CD4-positive, alpha-beta T cell treated with Interleukin-6 for 4 hours (primary cell): ENCODE results near the gene MLH3.
A peak's percentile ranks its signal among the peaks of the same experiment; 100 is the strongest.
"Not testable (repeated sequence)": the region's sequence is repeated elsewhere in the genome, so short reads cannot be mapped to it uniquely, and the experiment has no call there.

Experiments
- DNase-seq: peaks from one replicate; pipeline ENCODE4 v3.0.0-alpha.2; 2020; ENCODE audit warnings: mixed read lengths

MLH3 gene

GRCh38 chr14:75025082-75025481 is 26.2 kb downstream of the MLH3 start:
- DNase-seq = no peak

GRCh38 chr14:75023108-75023507 is 28.2 kb downstream of the MLH3 start:
- no peak for DNase-seq

DNA sequence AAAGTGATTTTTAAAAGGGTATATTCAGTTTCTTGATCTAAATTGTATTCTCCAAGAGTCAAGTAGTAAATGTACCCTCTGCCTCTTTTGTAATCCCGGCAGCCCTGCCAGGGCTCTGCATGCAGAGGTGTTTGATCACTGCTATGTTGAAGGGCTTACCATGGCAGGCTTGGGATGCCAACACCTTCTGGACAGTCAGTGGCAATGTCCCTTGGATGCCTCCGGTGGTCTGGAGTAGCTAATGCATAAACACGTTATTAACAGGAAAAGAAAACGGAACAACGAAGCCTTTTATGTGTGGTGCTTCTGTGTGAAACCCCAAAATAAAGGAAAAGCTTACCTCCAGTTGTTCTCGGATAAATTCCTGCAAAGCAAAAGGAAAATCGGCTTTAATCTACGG is 28.6 kb downstream of the MLH3 start:
- DNase-seq = peak; percentile 10

- DNase-seq = no peak
Measured at GRCh38 chr14:75018694-75019093, 32.6 kb downstream of the MLH3 start.

DNA sequence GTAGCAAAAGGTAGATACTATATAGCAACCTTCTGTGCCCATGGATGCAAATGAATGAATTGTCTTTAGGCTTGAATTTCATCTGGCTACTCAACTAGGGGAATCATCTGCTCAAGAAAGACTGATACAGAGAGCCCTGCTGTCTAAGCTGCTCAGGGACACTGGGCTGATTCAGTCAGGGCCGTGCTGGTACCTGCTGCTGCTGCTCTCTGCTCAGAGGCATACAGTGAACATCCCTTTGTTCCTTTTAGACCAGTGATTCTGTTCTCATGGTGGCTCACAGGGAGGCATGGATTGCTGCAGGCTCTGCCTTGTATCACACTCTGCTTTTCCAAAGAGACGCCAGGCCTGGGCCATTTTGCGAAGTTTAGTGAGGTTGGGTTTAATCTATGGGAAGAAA is 34.5 kb downstream of the MLH3 start:
- DNase-seq = no peak

GRCh38 chr14:75015496-75015895 is 35.8 kb downstream of the MLH3 start:
- no peak for DNase-seq

- DNase-seq = no peak
Measured at GRCh38 chr14:75013290-75013689, 38.0 kb downstream of the MLH3 start.

DNA sequence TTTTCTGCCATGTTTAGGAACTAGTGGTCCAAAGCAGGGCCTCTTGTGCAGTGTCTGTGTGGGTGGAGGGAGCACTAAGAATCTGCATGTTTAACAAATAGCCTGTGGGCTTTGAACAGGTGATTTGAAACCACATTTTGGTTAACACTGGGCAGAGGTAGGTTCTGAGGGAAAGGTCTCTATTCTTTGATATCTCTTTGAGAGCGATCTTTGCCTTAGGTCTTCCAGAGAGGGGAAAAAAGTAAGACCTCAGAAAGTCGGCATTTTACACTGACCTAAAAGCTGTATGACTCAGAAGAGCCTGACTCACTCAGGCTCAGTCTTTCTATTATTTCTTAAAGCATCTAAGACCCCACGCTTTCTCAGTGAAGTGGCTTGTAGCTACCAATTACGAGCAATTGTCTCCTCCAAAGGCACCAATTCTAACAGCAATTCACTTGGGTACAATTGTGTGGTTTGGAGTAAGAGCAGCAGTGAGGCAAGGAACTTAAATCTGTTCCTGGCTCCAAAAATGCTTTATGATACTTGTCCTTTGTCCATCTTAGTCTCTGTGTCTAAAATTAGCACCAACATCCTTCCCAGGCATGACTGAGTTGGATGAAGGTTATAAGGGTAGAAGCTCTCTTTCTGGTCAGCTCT is 39.8 kb downstream of the MLH3 start:
- no peak for DNase-seq

- no peak for DNase-seq
Measured at GRCh38 chr14:75010472-75011093, 40.7 kb downstream of the MLH3 start.

DNA sequence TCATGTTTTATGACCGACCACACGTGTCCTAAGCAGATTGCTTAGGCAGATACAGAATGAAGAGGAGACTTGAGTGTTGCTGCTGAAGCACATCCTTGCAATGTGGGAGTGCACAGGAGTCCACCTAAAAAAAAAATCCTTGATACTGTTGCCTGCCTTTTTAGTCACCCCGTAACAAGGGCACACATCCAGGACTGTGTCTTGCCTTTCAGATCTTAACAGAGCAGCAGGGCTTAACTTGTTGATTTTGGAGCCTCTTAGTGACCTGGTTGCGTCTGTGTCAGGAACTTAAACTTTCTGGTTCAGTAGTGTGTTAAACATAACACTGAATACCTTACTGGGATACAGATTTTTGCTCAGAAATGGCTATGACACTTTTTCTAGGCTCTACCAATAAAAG is 42.1 kb downstream of the MLH3 start:
- no peak for DNase-seq

DNA sequence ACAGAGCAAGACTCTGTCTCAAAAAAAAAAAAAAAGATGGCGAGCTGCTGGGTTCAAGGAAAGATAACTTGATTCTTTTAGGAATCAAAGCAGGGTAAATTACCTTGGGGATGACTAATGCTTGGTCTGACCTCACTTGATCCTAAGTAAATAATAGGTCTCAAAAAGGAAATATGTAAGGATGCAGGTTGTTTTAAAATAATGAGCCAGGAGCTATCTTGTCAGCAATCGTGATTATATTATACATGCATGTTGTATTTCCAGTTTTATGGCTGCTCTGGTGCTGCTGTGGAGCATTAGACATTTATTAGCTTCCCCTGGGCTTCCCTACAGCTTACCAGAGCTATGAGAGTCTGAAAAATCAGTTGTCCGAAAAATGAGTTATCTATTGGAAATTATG is 45.9 kb downstream of the MLH3 start:
- DNase-seq = no peak

GRCh38 chr14:75003250-75004027 is 47.8 kb downstream of the MLH3 start:
- DNase-seq = no peak

- peak; percentile 99 for DNase-seq
Measured at GRCh38 chr14:75002392-75003249, 48.6 kb downstream of the MLH3 start, which contains the start of gene EIF2B2. TSS of gene EIF2B2 (plus strand) at chr14:75002921. CDS start at chr14:75002991, 70 bp downstream.

- no peak for DNase-seq
Measured at GRCh38 chr14:75001899-75002298, 49.4 kb downstream of the MLH3 start.

GRCh38 chr14:75001261-75001660 is 50.0 kb downstream of the MLH3 start:
- no peak for DNase-seq

- not testable (repeated sequence) for DNase-seq
Measured at GRCh38 chr14:74995781-74996180, 55.5 kb downstream of the MLH3 start.

DNA sequence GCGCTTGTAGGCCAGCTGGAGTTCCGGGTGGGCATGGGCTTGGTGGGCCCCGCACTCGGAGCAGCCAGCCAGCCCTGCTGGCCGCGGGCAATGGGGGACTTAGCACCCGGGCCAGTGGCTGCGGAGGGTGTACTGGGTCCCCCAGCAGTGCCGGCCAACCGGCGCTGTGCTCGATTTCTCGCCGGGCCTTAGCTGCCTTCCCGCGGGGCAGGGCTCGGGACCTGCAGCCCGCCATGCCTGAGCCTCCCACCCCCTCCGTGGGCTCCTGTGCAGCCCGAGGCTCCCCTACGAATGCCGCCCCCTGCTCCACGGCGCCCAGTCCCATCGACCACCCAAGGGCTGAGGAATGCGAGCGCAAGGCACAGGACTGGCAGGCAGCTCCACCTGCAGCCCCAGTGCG is 57.1 kb downstream of the MLH3 start:
- not testable (repeated sequence) for DNase-seq

DNA sequence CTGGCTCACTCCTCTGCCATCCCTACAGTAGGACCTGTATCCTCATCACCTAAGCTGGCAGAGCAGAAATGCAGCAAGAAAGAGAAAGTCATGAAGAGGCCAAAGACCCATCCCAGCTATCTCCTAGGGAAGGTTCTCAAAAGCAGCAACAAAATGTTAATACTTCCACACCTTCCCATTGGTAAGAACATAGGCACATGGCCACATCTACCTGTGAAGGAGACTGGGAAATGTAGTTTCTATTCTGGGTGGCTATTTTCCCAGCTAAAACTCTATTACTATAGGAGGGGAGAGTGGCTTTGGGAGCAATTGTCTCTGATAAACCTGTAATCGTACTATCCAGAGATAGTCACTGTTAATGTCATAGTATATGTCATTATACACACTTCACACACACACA is 62.3 kb downstream of the MLH3 start:
- DNase-seq = no peak

DNA sequence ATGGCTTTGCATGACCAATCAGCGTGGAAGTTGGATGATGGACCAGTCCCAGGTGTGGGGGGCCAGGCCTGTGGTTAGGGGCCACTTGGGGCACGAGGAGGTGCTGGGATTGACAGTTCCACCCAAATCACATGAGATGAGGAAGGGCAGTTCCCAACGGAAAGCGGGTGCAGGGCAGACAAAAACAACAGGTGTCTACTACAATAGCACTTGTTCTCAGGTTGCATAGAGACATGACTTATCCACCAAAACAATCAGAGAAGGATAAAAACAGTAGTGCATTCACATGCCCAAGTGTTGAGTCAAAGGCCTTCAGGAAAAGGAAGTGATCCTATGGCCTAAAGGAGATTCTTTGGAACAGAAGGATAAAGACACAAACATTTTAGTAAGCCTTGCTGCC is 63.1 kb downstream of the MLH3 start:
- no peak for DNase-seq

DNA sequence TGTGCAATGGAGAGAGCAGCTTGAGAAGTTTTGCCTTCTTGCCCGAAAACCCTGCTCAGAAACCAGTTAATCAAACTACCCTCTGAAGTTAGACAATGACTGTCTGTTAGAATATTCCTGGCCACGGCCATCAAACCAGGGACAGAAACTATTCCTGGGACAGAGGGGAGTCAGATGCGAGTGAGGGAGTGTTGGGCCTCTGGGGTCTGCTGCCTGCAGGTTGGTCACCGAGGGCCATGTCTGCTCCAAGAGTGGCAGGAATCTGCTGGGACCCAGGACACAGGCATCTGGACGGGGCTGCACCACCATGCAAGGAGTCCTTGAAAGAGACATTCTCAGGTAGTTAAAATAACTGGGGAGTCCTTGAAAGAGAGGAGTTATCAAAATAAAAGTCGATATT is 65.5 kb downstream of the MLH3 start:
- no peak for DNase-seq

DNA sequence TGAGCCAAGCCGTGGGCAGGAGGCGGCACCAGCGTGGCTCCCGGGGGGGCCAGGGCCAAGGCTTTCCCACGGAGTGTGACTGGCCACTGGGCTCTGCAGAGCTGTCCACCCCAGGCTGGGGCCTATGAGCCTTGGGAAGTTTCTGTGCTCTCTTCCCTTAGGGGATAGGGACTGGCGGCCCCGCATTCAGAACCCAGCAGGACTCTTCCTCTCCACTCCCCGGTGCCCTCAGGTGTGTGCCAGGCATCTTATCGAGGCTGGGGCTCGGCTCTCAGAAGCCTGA is 66.3 kb downstream of the MLH3 start:
- no peak for DNase-seq

DNA sequence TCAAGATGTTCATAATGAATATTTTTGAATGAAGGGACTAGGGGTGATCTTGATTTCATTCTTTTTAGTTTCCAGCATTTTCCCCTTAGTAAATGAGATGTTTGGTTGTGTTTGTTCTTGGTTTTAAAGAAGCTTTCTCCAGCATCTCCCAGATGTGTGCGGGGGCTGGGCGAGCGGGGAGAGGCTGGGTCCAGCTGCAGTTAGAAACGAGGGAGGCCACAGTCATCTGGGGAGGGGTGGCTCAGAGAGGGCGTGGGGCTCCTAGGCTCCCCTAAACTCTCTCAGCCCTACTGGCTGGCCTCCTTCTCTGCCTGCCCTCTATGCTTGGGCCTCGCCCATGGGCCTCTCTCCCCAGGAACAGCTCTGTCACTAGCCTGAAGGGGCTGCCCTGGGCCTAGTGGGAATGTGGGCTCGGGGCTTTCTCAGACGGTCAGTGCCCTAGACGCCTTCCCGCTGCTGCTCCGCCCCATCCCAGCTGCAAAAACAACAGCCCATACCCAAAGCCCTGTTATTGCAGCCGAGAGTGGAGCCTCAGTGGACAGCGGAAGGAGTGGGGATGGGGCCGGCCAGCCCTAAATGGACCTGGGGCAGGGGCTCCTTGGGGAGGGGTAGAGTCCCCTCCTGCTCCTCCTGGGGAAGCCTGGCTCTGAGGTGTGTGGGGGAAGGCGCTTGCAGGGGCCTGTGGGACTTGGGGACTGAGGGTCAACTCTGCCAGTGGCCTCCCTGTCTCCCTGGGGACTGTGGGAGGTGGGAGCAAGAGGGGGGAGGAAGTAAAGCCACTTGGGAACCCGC is 66.8 kb downstream of the MLH3 start:
- DNase-seq = no peak

DNA sequence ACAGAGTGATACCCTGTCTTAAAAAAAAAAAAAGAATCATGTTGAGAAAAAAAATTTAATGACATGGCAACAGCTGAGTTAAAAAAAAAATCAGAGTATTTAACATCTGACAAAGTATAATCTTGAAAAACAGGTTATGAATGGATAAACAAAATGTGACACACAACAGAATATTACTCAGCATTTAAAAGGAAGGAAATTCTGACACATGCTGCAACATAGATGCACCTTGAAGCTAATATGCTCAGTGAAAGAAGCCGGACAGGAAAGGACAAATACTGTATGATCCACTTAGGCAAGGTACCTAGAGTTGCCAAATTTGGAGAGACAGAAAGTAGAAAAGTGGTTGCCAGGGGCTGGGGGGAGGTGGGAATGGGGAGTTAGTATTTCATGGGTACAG is 67.9 kb downstream of the MLH3 start:
- DNase-seq = no peak
